Fibroblast of lung (primary cell): ENCODE measurements around the gene DEK. TPM values are rescaled to one million over a fixed set of nuclear protein-coding genes. Genes with fewer than 3 reads are reported as not detected.

Source experiments
- DNase-seq, 2 donors: peaks; one replicate each; pipeline versions ENCODE4 v3.0.0 to v3.0.0-alpha.2; 2010; ENCODE audit warnings: low read depth in 2 of 2
- H2AFZ ChIP-seq: 2 replicates; pipeline ENCODE4 v1.5.1; 2012; ENCODE audit warnings: low read length, control low read depth, inconsistent platforms
- H3K27ac ChIP-seq: 2 replicates; pipeline ENCODE4 v1.5.1; 2011; ENCODE audit warnings: low read length, control low read depth; ENCODE audit not compliant: insufficient read depth
- H3K27me3 ChIP-seq: 2 replicates; pipeline ENCODE4 v1.5.1; 2011; ENCODE audit warnings: mild to moderate bottlenecking, low read length; ENCODE audit not compliant: control insufficient read depth, insufficient read depth
- H3K36me3 ChIP-seq: 2 replicates; pipeline ENCODE4 v1.5.1; 2011; ENCODE audit warnings: low read length; ENCODE audit not compliant: control insufficient read depth, insufficient read depth
- H3K4me1 ChIP-seq: 2 replicates; pipeline ENCODE4 v1.5.1; 2011; ENCODE audit warnings: low read length; ENCODE audit not compliant: control insufficient read depth, insufficient read depth; ENCODE audit errors: extremely low read depth
- H3K4me2 ChIP-seq: 2 replicates; pipeline ENCODE4 v1.5.1; 2011; ENCODE audit warnings: low read length, control low read depth; ENCODE audit not compliant: insufficient read depth; ENCODE audit errors: extremely low read depth
- H3K4me3 ChIP-seq, 4 experiments: fragments of 200-600 bp in 1 of 4; sonication (generic) in 1 of 4; replicated peaks in 1 of 4; 2 replicates each; pipeline ENCODE4 v1.5.1; 2011 to 2016; ENCODE audit warnings: low read length in 4 of 4, low read depth in 3 of 4, mild to moderate bottlenecking in 3 of 4, control low read depth in 2 of 4, inconsistent platforms in 1 of 4, mixed read lengths in 1 of 4; ENCODE audit not compliant: insufficient read depth in 1 of 4; ENCODE audit errors: control extremely low read depth in 1 of 4
- H3K79me2 ChIP-seq: 2 replicates; pipeline ENCODE4 v1.5.1; 2012; ENCODE audit warnings: mild to moderate bottlenecking, low read length, inconsistent platforms; ENCODE audit not compliant: control insufficient read depth, insufficient read depth
- H3K9ac ChIP-seq: 2 replicates; pipeline ENCODE4 v1.5.1; 2011; ENCODE audit warnings: mild to moderate bottlenecking, low read length, control low read depth; ENCODE audit not compliant: insufficient read depth
- H3K9me3 ChIP-seq: 2 replicates; pipeline ENCODE4 v1.5.1; 2012; ENCODE audit warnings: low read depth, low read length; ENCODE audit not compliant: control insufficient read depth, insufficient read depth
- H4K20me1 ChIP-seq: 2 replicates; pipeline ENCODE4 v1.5.1; 2011; ENCODE audit warnings: low read length; ENCODE audit not compliant: control insufficient read depth, insufficient read depth; ENCODE audit errors: extremely low read depth
- EZH2 ChIP-seq: IDR thresholded peaks from 2 replicates; pipeline ENCODE4 v1.5.1; 2012; ENCODE audit warnings: low read length, control low read depth, mild to moderate bottlenecking; ENCODE audit errors: missing control alignments
- polyA plus RNA-seq, 2 donors: library from polyadenylated mRNA; depleted of rRNA in 1 of 2; stranded (reverse) in 1 of 2; unstranded in 1 of 2; fragments of >200 nt; gene quantifications; 2 replicates each; pipeline ENCODE4 v1.2.1, GENCODE V29; 2011 to 2012; ENCODE audit warnings: missing spikeins in 1 of 2
- total RNA-seq: library from RNA; depleted of rRNA; stranded (reverse); fragments of >200 nt; gene quantifications from 2 replicates; pipeline ENCODE4 v1.2.1, GENCODE V29; 2014
- TF ChIP-seq, protein P1 (sequence below), 2 donors: IDR thresholded peaks in 1 of 2; conservative IDR thresholded peaks in 1 of 2; 1 replicate in 1 of 2; 2 replicates in 1 of 2; pipeline ENCODE4 v1.5.1; 2011 to 2012; ENCODE audit warnings: low read length in 2 of 2, control low read depth in 1 of 2, inconsistent platforms in 1 of 2, low read depth in 1 of 2, mild to moderate bottlenecking in 1 of 2

DEK gene
- total and polyA plus RNA-seq, 2 donors (not counting 1 experiment from before 2014, with no cell fraction given): 108 to 148 TPM

DNA sequence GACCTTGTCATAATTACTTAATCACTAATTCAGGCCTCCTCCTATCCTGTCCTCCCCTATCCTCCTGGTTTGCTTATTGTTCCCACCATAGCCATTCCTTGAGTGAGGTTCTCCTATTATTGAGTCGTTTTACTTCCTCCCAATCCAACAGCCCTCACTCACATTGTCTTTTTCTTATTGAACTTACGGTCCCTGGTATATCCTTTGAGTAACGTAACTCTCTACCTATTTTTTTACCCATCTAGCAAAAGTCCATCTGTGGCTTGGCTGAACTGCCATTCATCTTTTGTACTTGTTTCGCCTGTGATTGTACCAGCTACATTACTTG lies 43.1 kb downstream of the DEK start:
- Histone ChIP-seq H3K4me1 (no peaks in the 10 kb centered on the region), H3K9me3 (no peaks in the 10 kb centered on the region), H4K20me1 (no peaks in the 10 kb centered on the region), H3K4me2 (no peak overlapping the region), H3K27me3 (no peaks in the 10 kb centered on the region), H3K27ac (no peak overlapping the region), H3K79me2 (no peaks in the 10 kb centered on the region), H3K9ac (no peak overlapping the region), H2AFZ (no peak overlapping the region), H3K4me3 (no peak overlapping the region), H3K36me3 (peaks cover 2% of the 10 kb centered on the region)
- DNase-seq: no peak
- TF ChIP-seq, protein P1, sequence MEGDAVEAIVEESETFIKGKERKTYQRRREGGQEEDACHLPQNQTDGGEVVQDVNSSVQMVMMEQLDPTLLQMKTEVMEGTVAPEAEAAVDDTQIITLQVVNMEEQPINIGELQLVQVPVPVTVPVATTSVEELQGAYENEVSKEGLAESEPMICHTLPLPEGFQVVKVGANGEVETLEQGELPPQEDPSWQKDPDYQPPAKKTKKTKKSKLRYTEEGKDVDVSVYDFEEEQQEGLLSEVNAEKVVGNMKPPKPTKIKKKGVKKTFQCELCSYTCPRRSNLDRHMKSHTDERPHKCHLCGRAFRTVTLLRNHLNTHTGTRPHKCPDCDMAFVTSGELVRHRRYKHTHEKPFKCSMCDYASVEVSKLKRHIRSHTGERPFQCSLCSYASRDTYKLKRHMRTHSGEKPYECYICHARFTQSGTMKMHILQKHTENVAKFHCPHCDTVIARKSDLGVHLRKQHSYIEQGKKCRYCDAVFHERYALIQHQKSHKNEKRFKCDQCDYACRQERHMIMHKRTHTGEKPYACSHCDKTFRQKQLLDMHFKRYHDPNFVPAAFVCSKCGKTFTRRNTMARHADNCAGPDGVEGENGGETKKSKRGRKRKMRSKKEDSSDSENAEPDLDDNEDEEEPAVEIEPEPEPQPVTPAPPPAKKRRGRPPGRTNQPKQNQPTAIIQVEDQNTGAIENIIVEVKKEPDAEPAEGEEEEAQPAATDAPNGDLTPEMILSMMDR (conservative IDR thresholded peaks at IDR 0.05 in 1 of 2, IDR thresholded peaks at IDR 0.05 in 1 of 2; ENCODE audit: low read depth in 1 of 2, low read length in 2 of 2): no peak
- TF ChIP-seq EZH2: no peak

DNA sequence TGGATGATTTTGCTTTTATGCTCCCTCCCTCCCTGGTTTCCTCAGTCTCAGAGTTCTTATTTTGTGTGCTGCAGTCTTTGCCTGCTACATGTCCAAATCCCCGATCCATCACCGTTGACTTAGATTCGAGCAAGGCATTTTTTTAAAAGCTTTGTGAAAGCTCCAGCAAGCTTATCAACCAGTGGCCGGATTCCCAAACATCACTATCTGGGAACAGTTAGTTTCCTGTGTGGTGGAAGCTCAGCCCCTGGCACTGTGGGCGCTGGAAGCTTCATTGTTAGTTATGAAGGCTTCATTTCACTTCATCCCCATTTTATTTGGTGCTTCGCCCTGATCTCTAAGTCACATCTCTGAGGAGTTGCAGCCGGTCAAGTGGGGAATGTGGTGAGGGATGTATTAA lies 44.7 kb downstream of the DEK start:
- Histone ChIP-seq H3K9ac (no peak overlapping the region), H3K9me3 (no peaks in the 10 kb centered on the region), H3K36me3 (peaks cover 2% of the 10 kb centered on the region), H3K27me3 (no peaks in the 10 kb centered on the region), H3K4me3 (no peak overlapping the region), H2AFZ (no peak overlapping the region), H3K27ac (no peak overlapping the region), H3K4me2 (no peak overlapping the region), H4K20me1 (no peaks in the 10 kb centered on the region), H3K79me2 (no peaks in the 10 kb centered on the region), H3K4me1 (no peaks in the 10 kb centered on the region)
- peak in 1 of 2 donors; percentile 45 for DNase-seq
- TF ChIP-seq EZH2: no peak
- TF ChIP-seq, protein P1 (conservative IDR thresholded peaks at IDR 0.05 in 1 of 2, IDR thresholded peaks at IDR 0.05 in 1 of 2; ENCODE audit: low read depth in 1 of 2, low read length in 2 of 2): no peak

DNA sequence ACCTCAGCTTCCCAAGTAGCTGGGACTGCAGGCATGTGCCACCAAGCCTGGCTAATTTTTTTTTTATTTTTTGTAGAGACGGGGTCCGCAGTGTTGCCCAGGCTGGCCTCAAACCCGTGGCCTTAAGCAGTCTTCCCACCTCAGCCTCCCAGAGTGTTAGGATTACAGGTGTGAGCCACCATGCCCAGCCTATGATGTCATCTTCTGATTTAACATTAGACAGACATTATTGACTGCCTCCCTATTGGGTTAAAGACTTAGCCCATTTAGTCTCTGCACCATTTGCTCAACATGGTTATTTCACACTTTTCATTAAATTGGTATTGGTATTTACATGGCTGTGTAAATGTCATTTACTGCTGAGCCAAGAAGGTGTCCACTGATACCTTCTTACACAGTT lies 46.1 kb downstream of the DEK start:
- H3K27ac ChIP-seq: no peak overlapping the region
- no peak for TF ChIP-seq EZH2
- TF ChIP-seq, protein P1 (conservative IDR thresholded peaks at IDR 0.05 in 1 of 2, IDR thresholded peaks at IDR 0.05 in 1 of 2; ENCODE audit: low read depth in 1 of 2, low read length in 2 of 2): no peak
- no peaks in the 10 kb centered on the region for H3K9me3 ChIP-seq

More for the DNA sequence above, 46.1 kb downstream of the DEK start:
- Histone ChIP-seq H3K36me3 (no peaks in the 10 kb centered on the region), H3K9ac (no peak overlapping the region), H3K4me2 (no peak overlapping the region), H2AFZ (no peak overlapping the region), H3K27me3 (no peaks in the 10 kb centered on the region), H3K79me2 (no peaks in the 10 kb centered on the region), H3K4me3 (no peak overlapping the region), H3K4me1 (no peaks in the 10 kb centered on the region), H4K20me1 (no peaks in the 10 kb centered on the region)
- no peak for DNase-seq
